ENCODE results near the gene PSMC5.
"Not testable (repeated sequence)": the region's sequence is repeated elsewhere in the genome, so short reads cannot be mapped to it uniquely, and the experiment has no call there.

PSMC5 gene

GRCh38 chr17:63827002-63827800 is at the start of gene PSMC5, which contains the start of gene FTSJ3:
TSS of gene PSMC5 (plus strand) at chr17:63827431. CDS start at chr17:63827491, 60 bp downstream.
TSS of gene FTSJ3 (minus strand) at chr17:63827663. CDS start at chr17:63826902, 761 bp downstream.
- DNase-seq: peak; percentile 96 to 97 (median 97)

- no peak for DNase-seq
These were observed 46.7 kb upstream of the PSMC5 start for GRCh38 chr17:63780507-63780906.

GRCh38 chr17:63780928-63781327 is 46.3 kb upstream of the PSMC5 start:
- DNase-seq: no peak

- DNase-seq: no peak
These were observed 43.7 kb upstream of the PSMC5 start for GRCh38 chr17:63783522-63783921.

- DNase-seq: no peak
These were observed 41.7 kb upstream of the PSMC5 start for GRCh38 chr17:63785556-63785955.

GRCh38 chr17:63786117-63786516 is 41.1 kb upstream of the PSMC5 start:
- DNase-seq: no peak

- DNase-seq: peak; percentile 42 to 47 (median 47)
These were observed 40.1 kb upstream of the PSMC5 start for GRCh38 chr17:63786971-63787711.

- no peak for DNase-seq
These were observed 37.2 kb upstream of the PSMC5 start for GRCh38 chr17:63790057-63790456.

GRCh38 chr17:63792055-63792729 is 35.0 kb upstream of the PSMC5 start:
- DNase-seq: no peak

- not testable (repeated sequence) for DNase-seq
These were observed 30.9 kb upstream of the PSMC5 start for GRCh38 chr17:63796375-63796774.

- DNase-seq: no peak
These were observed 28.6 kb upstream of the PSMC5 start for GRCh38 chr17:63798572-63799106.

- DNase-seq: no peak
These were observed 26.4 kb upstream of the PSMC5 start for GRCh38 chr17:63800783-63801182.

- no peak for DNase-seq
These were observed 22.9 kb upstream of the PSMC5 start for GRCh38 chr17:63804328-63804727.

GRCh38 chr17:63805591-63805990 is 21.6 kb upstream of the PSMC5 start:
- DNase-seq: no peak

GRCh38 chr17:63809970-63810369 is 17.3 kb upstream of the PSMC5 start:
- no peak for DNase-seq

- DNase-seq: no peak
These were observed 11.1 kb upstream of the PSMC5 start for GRCh38 chr17:63816123-63816522.

- DNase-seq: no peak
These were observed 10.6 kb upstream of the PSMC5 start for GRCh38 chr17:63816669-63817068.

GRCh38 chr17:63817736-63818385 is 9.4 kb upstream of the PSMC5 start:
- no peak for DNase-seq

- DNase-seq: no peak
These were observed 8.1 kb upstream of the PSMC5 start for GRCh38 chr17:63819131-63819530.

- no peak for DNase-seq
These were observed 7.4 kb upstream of the PSMC5 start for GRCh38 chr17:63819585-63820537.

GRCh38 chr17:63820963-63821561 is 6.2 kb upstream of the PSMC5 start:
- DNase-seq: no peak

All from suppressor macrophage treated with lipopolysaccharide for 1 hour (primary cell).